PFSK-1 (cell line): Measurements from ENCODE around the gene DIP2C.

ENCODE experiments used
- POLR2AphosphoS5 ChIP-seq: IDR thresholded peaks from 2 replicates; pipeline ENCODE4 v1.6.1; 2012; ENCODE audit warnings: low read depth, mild to moderate bottlenecking, control low read depth, low read length, moderate library complexity
- REST ChIP-seq, 2 experiments: IDR thresholded peaks; 2 replicates each; pipeline versions ENCODE4 v1.6.1 to v1.8.0; 2011 to 2012; ENCODE audit warnings: low read depth in 2 of 2, low read length in 2 of 2, control low read depth in 1 of 2, inconsistent platforms in 1 of 2, mild to moderate bottlenecking in 1 of 2, moderate library complexity in 1 of 2; ENCODE audit not compliant: insufficient read depth in 1 of 2
- SIN3A ChIP-seq: IDR thresholded peaks from 2 replicates; pipeline ENCODE4 v1.6.1; 2012; ENCODE audit warnings: mild to moderate bottlenecking, low read length, moderate library complexity, borderline replicate concordance; ENCODE audit not compliant: insufficient read depth
- TAF1 ChIP-seq: IDR thresholded peaks from 2 replicates; pipeline ENCODE4 v1.6.1; 2012; ENCODE audit warnings: low read length, control low read depth, borderline replicate concordance; ENCODE audit not compliant: insufficient read depth

GRCh38 chr10:323651-324293 is 365.7 kb downstream of the DIP2C start:
- TF ChIP-seq SIN3A: no peak
- TF ChIP-seq TAF1: no peak
- TF ChIP-seq REST (IDR thresholded peaks at IDR 0.05; ENCODE audit: insufficient read depth in 1 of 2, low read depth in 2 of 2, low read length in 2 of 2): no peak
- peak; percentile 21; the same call in 1 of the 2 replicates for TF ChIP-seq POLR2AphosphoS5
